Muscle of leg (tissue), 11 donors: ENCODE results near the gene MAML2. TPM values are rescaled to one million over a fixed set of nuclear protein-coding genes. Genes with fewer than 3 reads are reported as not detected.

Experiments used
- DNase-seq: peaks from one replicate; pipeline ENCODE4 v3.0.0; 2013
- H3K27ac ChIP-seq: one replicate; pipeline ENCODE4 v1.5.1; 2013; ENCODE audit warnings: mild to moderate bottlenecking, low read length, control low read depth
- H3K27me3 ChIP-seq: one replicate; pipeline ENCODE4 v1.6.1; 2013; ENCODE audit warnings: low read length; ENCODE audit not compliant: control insufficient read depth, insufficient read depth
- H3K36me3 ChIP-seq: one replicate; pipeline ENCODE4 v1.6.1; 2013; ENCODE audit warnings: low read length; ENCODE audit not compliant: control insufficient read depth, insufficient read depth
- H3K4me1 ChIP-seq: one replicate; pipeline ENCODE4 v1.6.1; 2013; ENCODE audit warnings: low read length; ENCODE audit not compliant: control insufficient read depth, insufficient read depth
- H3K4me3 ChIP-seq: one replicate; pipeline ENCODE4 v1.5.1; 2013; ENCODE audit warnings: low read length, control low read depth
- H3K9me3 ChIP-seq: replicated peaks from 2 replicates; pipeline ENCODE4 v1.6.1; 2013; ENCODE audit warnings: low read depth, low read length; ENCODE audit not compliant: control insufficient read depth
- WGBS: methylation state at CpG from one replicate; pipeline ENCODE4 v1.1.5; 2013; ENCODE audit warnings: missing lambda C conversion rate; ENCODE audit not compliant: insufficient coverage; 5-methylcytosine and 5-hydroxymethylcytosine counted together
- polyA plus RNA-seq, 8 donors: library from polyadenylated mRNA; unstranded; fragments of 120-200 nt; gene quantifications; one replicate each; pipeline versions ENCODE4 v1.2.1 to v1.2.3, GENCODE V29; 2013; ENCODE audit warnings: inconsistent platforms in 1 of 8, low replicate concordance in 1 of 8; ENCODE audit not compliant: insufficient read length in 8 of 8, insufficient read depth in 1 of 8
- total RNA-seq: library from RNA; stranded (reverse); fragments of 120-200 nt; gene quantifications from one replicate; pipeline ENCODE4 v1.2.4, GENCODE V29; 2013

The MAML2 gene
- total and polyA plus RNA-seq, 9 donors = 4.0 to 7.8 (median 5.7) TPM

DNA sequence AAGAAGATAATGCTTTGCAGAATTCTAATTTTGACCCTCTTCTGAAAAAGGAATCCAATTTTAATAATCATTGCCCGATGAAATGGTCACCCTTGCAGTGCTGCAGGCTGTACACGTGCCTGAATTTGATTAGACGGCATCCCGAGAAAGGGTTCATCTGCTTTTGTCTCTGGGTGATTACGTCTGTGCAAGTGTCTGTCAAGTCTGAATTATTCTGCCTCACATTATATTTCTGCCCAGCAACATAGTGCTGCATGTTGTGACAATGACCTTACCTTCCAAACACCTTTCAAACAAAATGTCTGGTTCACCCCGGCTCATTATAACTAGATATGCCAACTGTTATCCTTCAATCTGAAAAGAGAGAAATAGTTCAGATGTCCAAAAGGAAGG lies 164.1 kb downstream of the MAML2 start:
- H3K4me3 ChIP-seq = no peak overlapping the region
- no peak overlapping the region for H3K27ac ChIP-seq
- WGBS = 59% methylated on average over 2 of the region's 6 CpGs
- DNase-seq = no peak
- H3K4me1 ChIP-seq = no peaks in the 10 kb centered on the region
- no peaks in the 10 kb centered on the region for H3K36me3 ChIP-seq
- no peaks in the 10 kb centered on the region for H3K27me3 ChIP-seq
- H3K9me3 ChIP-seq = no peaks in the 10 kb centered on the region

DNA sequence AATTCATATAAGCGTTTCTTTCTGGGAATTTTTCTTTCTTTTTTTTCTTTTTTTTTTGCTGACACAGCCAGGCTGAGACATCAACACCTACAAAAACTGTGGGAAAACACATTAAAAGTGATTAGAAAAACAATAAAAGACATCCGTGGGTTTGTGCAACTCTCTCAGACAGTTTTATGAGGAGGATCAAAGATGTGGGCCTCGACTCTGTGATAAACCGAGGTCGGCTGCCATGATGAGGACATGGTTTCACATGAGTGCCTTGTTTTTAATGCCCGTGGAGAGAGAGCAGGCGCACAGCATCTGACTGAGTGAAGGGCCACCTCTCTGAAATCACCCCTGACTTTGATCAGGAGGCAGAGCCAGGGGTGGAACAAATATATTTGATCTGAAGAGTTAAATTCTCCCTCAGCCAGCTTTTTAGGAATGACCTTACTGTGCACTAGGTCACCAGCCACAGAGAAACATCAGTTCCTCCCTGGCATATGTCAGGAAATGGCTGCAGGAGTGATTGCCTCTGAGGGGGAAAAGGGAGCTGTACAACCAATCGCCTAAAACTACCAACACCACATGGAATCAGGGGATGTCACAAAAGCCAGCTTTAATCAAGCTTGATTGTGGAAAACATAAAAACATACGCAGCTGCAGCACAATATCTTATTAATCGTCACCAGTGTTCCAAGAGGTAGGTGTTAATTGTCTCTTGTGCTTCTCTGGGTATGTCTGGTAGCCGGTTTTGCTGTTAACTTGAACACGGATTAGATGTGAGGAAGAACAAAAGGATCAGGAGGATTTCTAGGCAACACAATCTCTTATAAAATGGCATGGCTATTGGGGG lies 164.7 kb downstream of the MAML2 start:
- H3K36me3 ChIP-seq = no peaks in the 10 kb centered on the region
- no peaks in the 10 kb centered on the region for H3K4me1 ChIP-seq
- H3K4me3 ChIP-seq = no peak overlapping the region
- DNase-seq = no peak
- WGBS = 43% methylated on average over 4 of the region's 12 CpGs
- H3K9me3 ChIP-seq = no peaks in the 10 kb centered on the region
- H3K27ac ChIP-seq = no peak overlapping the region
- no peaks in the 10 kb centered on the region for H3K27me3 ChIP-seq

DNA sequence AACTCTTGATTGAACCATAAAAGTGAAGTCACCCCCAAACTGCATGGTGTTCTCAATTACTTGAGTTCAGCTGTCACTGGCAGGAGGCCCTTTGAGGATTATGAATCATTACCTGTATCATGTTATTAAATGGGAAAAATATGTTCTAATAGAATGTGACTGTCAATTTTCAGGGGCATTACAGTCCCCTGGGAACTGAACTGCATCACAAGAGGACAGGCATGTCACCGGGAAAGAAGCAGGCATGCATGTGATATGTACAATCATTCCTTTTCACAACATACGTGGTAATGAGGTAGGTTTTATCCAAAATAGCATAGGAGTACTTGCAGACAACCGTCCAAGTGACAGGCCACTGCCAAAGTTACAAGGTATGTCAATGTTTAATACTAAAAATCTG lies 165.8 kb downstream of the MAML2 start:
- DNase-seq = no peak
- H3K27me3 ChIP-seq = no peaks in the 10 kb centered on the region
- no peaks in the 10 kb centered on the region for H3K9me3 ChIP-seq
- WGBS = no CpG with 5 or more reads among the region's 3 CpGs
- no peaks in the 10 kb centered on the region for H3K36me3 ChIP-seq
- H3K4me3 ChIP-seq = no peak overlapping the region
- no peak overlapping the region for H3K27ac ChIP-seq
- peaks cover 4% of the 10 kb centered on the region for H3K4me1 ChIP-seq

DNA sequence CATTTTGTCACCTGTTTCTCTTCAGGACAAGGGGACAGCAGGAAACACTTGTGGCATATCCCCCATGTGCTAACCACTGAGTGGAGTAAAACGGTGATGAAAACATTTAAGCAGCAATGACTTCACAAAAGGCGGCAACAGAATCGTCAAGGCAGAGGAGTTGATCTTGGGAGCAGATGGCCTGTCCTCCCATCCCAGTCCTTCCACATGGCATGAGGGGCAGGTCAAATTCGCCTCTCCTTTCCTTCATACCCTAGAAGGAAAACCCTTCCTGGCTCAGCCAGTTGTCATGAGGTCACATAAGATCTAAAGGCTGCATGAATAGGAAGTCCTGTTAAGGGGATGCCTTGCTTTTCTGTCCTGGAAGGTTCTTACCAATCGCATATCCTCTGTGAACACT lies 169.1 kb downstream of the MAML2 start:
- Histone ChIP-seq H3K36me3 (no peaks in the 10 kb centered on the region), H3K4me3 (no peak overlapping the region), H3K27me3 (peaks cover 2% of the 10 kb centered on the region), H3K9me3 (no peaks in the 10 kb centered on the region), H3K27ac (no peak overlapping the region), H3K4me1 (peaks cover 4% of the 10 kb centered on the region)
- no peak for DNase-seq
- WGBS = 87% methylated on average over 3 of the region's 5 CpGs

DNA sequence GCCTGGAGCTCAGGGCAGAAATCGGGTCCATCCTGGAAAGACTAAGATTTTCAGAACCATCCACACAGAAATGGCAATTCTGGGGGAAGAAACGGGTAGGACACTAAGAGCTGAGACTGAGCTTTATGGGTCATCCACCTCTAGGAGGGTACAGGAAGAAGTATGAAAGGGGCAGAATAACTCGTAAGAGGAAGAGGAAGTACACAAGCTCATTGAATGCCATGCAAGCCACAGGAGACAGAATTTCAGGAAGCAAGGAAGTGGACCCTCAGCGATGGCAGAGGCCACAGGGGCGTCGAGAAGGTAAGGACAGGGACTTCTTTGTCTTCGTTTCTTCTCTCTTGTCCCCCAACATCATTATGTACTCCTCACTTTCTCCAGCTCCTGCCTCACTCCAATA lies 169.6 kb downstream of the MAML2 start:
- 81% methylated on average over 2 of the region's 7 CpGs for WGBS
- Histone ChIP-seq H3K4me3 (no peak overlapping the region), H3K27ac (peak overlapping the region; percentile 13), H3K9me3 (no peaks in the 10 kb centered on the region), H3K27me3 (peaks cover 2% of the 10 kb centered on the region), H3K4me1 (peaks cover 5% of the 10 kb centered on the region), H3K36me3 (no peaks in the 10 kb centered on the region)
- DNase-seq = no peak

DNA sequence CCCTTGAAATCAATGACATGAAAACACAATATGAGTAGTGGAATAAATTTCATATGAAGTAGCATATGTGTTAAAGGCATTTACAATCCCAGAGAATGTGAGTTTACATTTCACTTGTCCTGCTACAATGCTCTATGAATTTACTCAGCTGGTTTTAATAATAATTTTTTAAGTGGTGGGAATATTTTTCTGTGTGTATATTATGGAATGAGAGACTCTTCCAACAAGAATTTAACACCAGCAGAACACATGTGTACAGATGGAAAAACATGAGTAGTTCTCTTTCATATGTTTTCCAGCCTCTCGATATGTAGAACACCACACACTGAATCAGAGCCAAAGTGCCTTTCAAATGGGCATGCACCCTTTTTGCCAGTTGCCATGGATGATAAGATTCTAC lies 170.4 kb downstream of the MAML2 start:
- peak; percentile 62 for DNase-seq
- WGBS = 20% methylated on average over 1 of the region's 1 CpG

DNA sequence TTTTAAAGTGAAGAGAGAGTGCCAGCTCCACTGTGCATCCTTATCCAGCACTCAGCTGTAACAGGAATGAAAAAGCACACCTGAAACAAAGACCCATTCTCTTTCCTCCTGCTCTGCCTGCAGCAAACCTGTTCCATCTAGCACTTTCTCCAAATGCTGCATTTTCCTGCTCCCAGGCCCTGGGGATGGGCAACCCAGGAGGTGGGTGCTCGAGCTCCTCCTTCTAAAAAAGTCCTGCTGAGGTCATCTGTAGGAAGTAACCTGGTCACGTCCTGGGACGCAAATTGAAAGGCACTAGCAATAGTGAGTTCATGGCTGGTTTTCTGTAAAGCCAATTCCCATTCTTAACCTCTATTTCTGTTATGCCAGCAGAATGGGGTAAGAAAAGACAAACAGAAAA lies 173.7 kb downstream of the MAML2 start:
- WGBS = no CpG with 5 or more reads among the region's 3 CpGs
- H3K36me3 ChIP-seq = no peaks in the 10 kb centered on the region
- H3K4me3 ChIP-seq = no peak overlapping the region
- no peak for DNase-seq
- H3K27ac ChIP-seq = no peak overlapping the region
- no peaks in the 10 kb centered on the region for H3K9me3 ChIP-seq
- H3K27me3 ChIP-seq = peaks cover 13% of the 10 kb centered on the region
- H3K4me1 ChIP-seq = peaks cover 6% of the 10 kb centered on the region

More for the DNA sequence above, 170.4 kb downstream of the MAML2 start:
- Histone ChIP-seq H3K4me3 (no peak overlapping the region), H3K36me3 (no peaks in the 10 kb centered on the region), H3K27ac (peak overlapping the region; percentile 65), H3K9me3 (no peaks in the 10 kb centered on the region), H3K27me3 (peaks cover 5% of the 10 kb centered on the region), H3K4me1 (peaks cover 6% of the 10 kb centered on the region)

DNA sequence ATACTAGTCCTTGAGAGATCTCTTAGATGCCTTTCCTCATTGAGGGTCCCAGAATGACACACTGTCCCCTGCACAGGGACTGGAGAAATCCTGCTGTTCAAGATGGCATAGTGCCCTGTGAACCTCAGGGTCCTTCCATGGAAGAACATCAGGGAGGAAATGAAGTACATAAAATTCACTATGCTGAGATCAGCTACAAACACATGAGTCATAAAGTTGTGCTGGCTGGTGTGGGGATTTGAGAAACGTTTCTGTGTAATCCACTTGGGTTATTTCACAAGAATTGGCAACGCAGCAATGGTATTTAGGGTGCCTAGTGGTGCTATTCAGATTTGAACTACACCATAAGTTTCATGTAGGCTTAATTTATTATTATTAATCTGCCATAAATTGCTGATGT lies 174.4 kb downstream of the MAML2 start:
- Histone ChIP-seq H3K4me1 (peaks cover 6% of the 10 kb centered on the region), H3K36me3 (no peaks in the 10 kb centered on the region), H3K27me3 (peaks cover 16% of the 10 kb centered on the region), H3K4me3 (no peak overlapping the region), H3K9me3 (no peaks in the 10 kb centered on the region), H3K27ac (no peak overlapping the region)
- no CpG with 5 or more reads among the region's 2 CpGs for whole genome bisulfite sequencing
- DNase-seq = peak; percentile 58

DNA sequence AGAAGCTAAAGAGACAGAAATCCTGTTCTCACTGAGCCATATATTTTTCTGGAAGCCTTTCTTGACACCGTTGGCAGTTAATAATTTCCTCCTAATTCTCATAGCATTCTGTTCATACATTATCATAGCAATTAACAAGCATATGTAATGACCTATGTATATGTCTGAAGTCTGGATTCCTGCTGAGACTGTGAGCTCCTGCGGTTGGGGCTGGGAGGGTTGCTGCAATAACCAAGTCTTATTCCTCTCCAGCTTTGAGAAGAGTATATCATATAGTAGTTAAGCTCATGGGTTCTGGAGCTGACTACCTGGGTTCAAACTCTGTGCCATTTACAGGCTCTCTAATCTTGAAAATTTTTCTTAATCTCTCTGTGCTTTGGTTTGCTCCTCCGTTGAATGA lies 175.2 kb downstream of the MAML2 start:
- H3K27me3 ChIP-seq = peaks cover 16% of the 10 kb centered on the region
- H3K9me3 ChIP-seq = no peaks in the 10 kb centered on the region
- no peak for DNase-seq
- peaks cover 8% of the 10 kb centered on the region for H3K4me1 ChIP-seq
- no CpG with 5 or more reads among the region's 3 CpGs for WGBS
- no peak overlapping the region for H3K27ac ChIP-seq
- H3K4me3 ChIP-seq = no peak overlapping the region
- no peaks in the 10 kb centered on the region for H3K36me3 ChIP-seq

DNA sequence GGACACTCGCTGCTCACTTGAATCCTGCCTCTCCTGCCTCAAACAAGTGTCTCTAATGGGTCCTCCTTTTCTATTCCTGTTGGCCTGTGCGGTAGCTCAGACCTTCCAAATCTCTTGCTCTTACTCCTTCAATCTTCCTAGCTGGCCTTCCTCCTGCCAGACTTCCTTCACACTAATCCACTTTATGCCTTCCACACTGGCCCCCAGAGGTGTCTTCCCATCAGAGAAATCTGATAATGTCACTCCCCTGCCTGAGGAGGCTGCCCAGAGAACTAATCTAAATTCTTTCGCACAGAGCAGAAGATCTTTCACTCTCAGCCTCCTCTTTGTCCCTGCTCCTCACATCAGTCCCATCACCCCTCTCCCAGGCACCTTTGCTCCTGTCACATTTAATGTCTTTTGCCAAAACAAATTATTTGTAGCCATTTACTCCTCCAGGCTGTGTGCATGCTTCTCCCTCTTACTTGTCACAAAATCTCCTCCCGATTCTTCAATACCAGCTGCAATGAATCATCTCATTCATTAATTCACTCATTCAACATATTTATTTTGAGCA lies 175.7 kb downstream of the MAML2 start:
- Histone ChIP-seq H3K4me3 (no peak overlapping the region), H3K27me3 (peaks cover 16% of the 10 kb centered on the region), H3K4me1 (peaks cover 9% of the 10 kb centered on the region), H3K36me3 (no peaks in the 10 kb centered on the region), H3K27ac (no peak overlapping the region), H3K9me3 (no peaks in the 10 kb centered on the region)
- no peak for DNase-seq
- 91% methylated on average over 3 of the region's 4 CpGs for WGBS
